Muscle layer of duodenum (tissue), 2 donors: ENCODE results near the gene PDRG1.
A peak's percentile ranks its signal among the peaks of the same experiment; 100 is the strongest.

Source experiments
- H3K27ac ChIP-seq: one replicate; pipeline ENCODE4 v1.7.0; 2013; ENCODE audit warnings: mild to moderate bottlenecking, low read length
- H3K27me3 ChIP-seq: one replicate; pipeline ENCODE4 v1.7.0; 2013; ENCODE audit warnings: low read depth, mild to moderate bottlenecking, control low read depth, low read length
- H3K36me3 ChIP-seq, 2 donors: one replicate each; pipeline ENCODE4 v1.7.0; 2013; ENCODE audit warnings: low read length in 2 of 2, control low read depth in 1 of 2, mild to moderate bottlenecking in 1 of 2; ENCODE audit not compliant: insufficient read depth in 2 of 2, control insufficient read depth in 1 of 2
- H3K4me1 ChIP-seq, 2 donors: one replicate each; pipeline ENCODE4 v1.7.0; 2013; ENCODE audit warnings: low read length in 2 of 2, mild to moderate bottlenecking in 2 of 2, control low read depth in 1 of 2, moderate library complexity in 1 of 2; ENCODE audit not compliant: insufficient read depth in 2 of 2, control insufficient read depth in 1 of 2
- H3K4me3 ChIP-seq, 2 donors: one replicate each; pipeline ENCODE4 v1.7.0; 2013; ENCODE audit warnings: low read length in 2 of 2, low read depth in 1 of 2, mild to moderate bottlenecking in 1 of 2
- H3K9me3 ChIP-seq, 2 donors: one replicate each; pipeline ENCODE4 v1.7.0; 2013; ENCODE audit warnings: low read length in 2 of 2, control low read depth in 1 of 2, mild to moderate bottlenecking in 1 of 2; ENCODE audit not compliant: control insufficient read depth in 1 of 2
- donor health status: healthy.

PDRG1 gene

GRCh38 chr20:31951530-31952453, at the start of gene PDRG1:
TSS of gene PDRG1 (minus strand) at chr20:31952046. CDS start at chr20:31951961, 85 bp downstream.
- peak within 1 kb of the TSS; percentile 90 to 97 for H3K4me3 ChIP-seq
- peak within 1 kb of the TSS; percentile 49 for H3K27ac ChIP-seq
- no peaks in the 10 kb centered on the region for H3K27me3 ChIP-seq
- peaks cover 13 to 18% of the 10 kb centered on the region in 2 donors for H3K4me1 ChIP-seq
- H3K9me3 ChIP-seq = no peaks in the 10 kb centered on the region
- peaks cover 23 to 28% of the 10 kb centered on the region in 2 donors for H3K36me3 ChIP-seq

- Histone ChIP-seq H3K27ac (no peak overlapping the region), H3K4me1 (no peaks in the 10 kb centered on the region), H3K36me3 (no peaks in the 10 kb centered on the region), H3K27me3 (peaks cover 4% of the 10 kb centered on the region), H3K9me3 (no peaks in the 10 kb centered on the region), H3K4me3 (no peak overlapping the region)
Measured at GRCh38 chr20:31998246-31998645, 46.4 kb upstream of the PDRG1 start.

GRCh38 chr20:31996996-31997395, 45.1 kb upstream of the PDRG1 start:
- peaks cover 5% of the 10 kb centered on the region for H3K27me3 ChIP-seq
- H3K4me1 ChIP-seq = no peaks in the 10 kb centered on the region
- no peaks in the 10 kb centered on the region for H3K36me3 ChIP-seq
- H3K27ac ChIP-seq = no peak overlapping the region
- H3K4me3 ChIP-seq = no peak overlapping the region
- H3K9me3 ChIP-seq = no peaks in the 10 kb centered on the region

- H3K4me3 ChIP-seq = no peak overlapping the region
- H3K27ac ChIP-seq = no peak overlapping the region
- no peaks in the 10 kb centered on the region for H3K9me3 ChIP-seq
- no peaks in the 10 kb centered on the region for H3K36me3 ChIP-seq
- H3K4me1 ChIP-seq = no peaks in the 10 kb centered on the region
- H3K27me3 ChIP-seq = peaks cover 5% of the 10 kb centered on the region
Measured at GRCh38 chr20:31992086-31992485, 40.2 kb upstream of the PDRG1 start.

- Histone ChIP-seq H3K27me3 (peaks cover 5% of the 10 kb centered on the region), H3K36me3 (no peaks in the 10 kb centered on the region), H3K4me1 (no peaks in the 10 kb centered on the region), H3K27ac (no peak overlapping the region), H3K4me3 (no peak overlapping the region), H3K9me3 (no peaks in the 10 kb centered on the region)
Measured at GRCh38 chr20:31991339-31991705, 39.5 kb upstream of the PDRG1 start.

GRCh38 chr20:31990641-31991338, 38.9 kb upstream of the PDRG1 start:
- Histone ChIP-seq H3K4me3 (no peak overlapping the region), H3K27me3 (peaks cover 5% of the 10 kb centered on the region), H3K36me3 (no peaks in the 10 kb centered on the region), H3K27ac (no peak overlapping the region), H3K4me1 (no peaks in the 10 kb centered on the region), H3K9me3 (no peaks in the 10 kb centered on the region)

DNA sequence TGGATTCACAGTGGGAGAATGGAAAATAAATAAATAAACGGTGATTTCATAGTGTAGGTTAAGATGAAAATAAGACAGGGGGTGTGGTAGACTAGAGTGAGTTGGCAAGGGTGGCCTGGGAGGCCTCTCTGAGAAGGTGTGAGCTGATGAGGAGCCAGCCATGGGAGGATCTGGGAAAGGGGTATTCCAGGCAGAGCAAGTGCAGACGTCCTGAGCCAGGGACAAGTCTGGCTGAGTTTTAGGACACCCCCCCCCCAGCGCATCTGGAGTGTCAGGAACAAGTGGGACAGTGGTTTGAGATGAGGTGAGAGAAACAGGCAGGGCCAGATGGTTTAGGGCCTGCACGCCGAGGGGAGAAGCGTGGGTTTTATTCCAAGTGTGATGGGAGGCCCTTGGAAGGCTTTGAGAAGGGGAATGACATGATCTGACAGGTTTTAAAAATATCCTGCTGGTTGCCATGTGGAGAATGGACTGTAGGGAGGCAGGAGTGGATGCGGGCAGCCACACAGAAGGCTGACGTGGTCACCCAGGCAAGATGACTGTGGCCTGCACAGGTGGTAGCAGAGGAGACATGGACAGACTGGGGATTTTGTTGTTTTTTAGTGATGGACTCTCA, 37.3 kb upstream of the PDRG1 start:
- Histone ChIP-seq H3K9me3 (no peaks in the 10 kb centered on the region), H3K27me3 (peaks cover 5% of the 10 kb centered on the region), H3K4me1 (no peaks in the 10 kb centered on the region), H3K4me3 (no peak overlapping the region), H3K27ac (no peak overlapping the region), H3K36me3 (no peaks in the 10 kb centered on the region)

DNA sequence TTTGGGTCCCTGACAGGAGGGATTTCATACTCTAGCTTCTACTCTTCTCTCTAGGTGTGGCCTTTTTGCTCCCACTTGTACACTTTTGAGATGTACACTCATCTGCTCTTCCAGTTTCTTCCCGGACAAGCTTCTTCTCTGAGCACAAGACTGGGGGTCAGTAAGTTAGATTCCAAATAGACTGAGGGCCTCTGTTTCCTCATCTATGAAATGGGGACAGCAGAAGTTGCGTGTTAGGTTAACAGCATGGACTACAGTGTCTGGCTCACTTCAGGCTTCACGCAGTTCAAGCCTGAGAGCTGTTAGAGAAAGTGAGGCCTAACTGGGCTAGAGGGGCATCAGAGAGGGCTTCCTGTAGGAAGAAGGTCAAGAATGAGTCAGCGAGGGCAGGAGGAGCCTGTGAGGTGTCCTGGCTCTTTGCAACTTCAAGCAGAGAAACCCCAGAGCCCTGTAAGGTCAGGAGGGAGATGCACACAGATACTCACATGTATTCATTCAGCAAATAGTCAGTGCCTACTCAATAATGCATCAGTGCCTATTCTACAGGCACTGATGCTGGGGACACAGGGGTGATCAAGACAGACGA, 36.7 kb upstream of the PDRG1 start:
- Histone ChIP-seq H3K36me3 (no peaks in the 10 kb centered on the region), H3K27ac (no peak overlapping the region), H3K4me1 (no peaks in the 10 kb centered on the region), H3K4me3 (no peak overlapping the region), H3K9me3 (no peaks in the 10 kb centered on the region), H3K27me3 (peaks cover 4% of the 10 kb centered on the region)

GRCh38 chr20:31987744-31988143, 35.9 kb upstream of the PDRG1 start:
- H3K4me3 ChIP-seq = no peak overlapping the region
- H3K27me3 ChIP-seq = no peaks in the 10 kb centered on the region
- H3K27ac ChIP-seq = no peak overlapping the region
- no peaks in the 10 kb centered on the region for H3K4me1 ChIP-seq
- H3K36me3 ChIP-seq = no peaks in the 10 kb centered on the region
- H3K9me3 ChIP-seq = no peaks in the 10 kb centered on the region

DNA sequence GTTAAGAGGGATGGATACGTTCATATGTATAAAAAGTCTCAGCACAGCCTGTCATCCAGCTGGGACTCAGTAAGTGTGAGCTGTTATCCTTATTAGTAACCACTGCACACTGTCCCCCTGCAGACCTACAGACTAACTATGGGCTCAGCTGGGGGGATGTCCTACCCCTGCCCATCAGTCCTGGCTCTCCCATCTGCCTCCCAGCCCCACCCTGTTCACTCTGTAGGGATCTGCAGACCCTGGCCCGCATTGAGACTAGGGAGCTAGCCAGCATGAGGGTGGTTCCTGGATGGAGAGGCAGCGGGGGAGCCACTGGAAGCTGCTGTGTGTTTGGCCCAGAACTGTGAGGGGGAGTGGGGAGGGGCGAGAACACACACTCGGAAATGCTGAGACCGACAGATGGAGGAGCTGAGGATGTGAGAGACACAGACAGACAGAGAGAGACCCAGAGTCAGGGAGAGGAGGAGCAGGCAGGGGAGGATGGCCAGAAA, 33.2 kb upstream of the PDRG1 start:
- Histone ChIP-seq H3K36me3 (no peaks in the 10 kb centered on the region), H3K27me3 (no peaks in the 10 kb centered on the region), H3K4me3 (no peak overlapping the region), H3K4me1 (no peaks in the 10 kb centered on the region), H3K9me3 (no peaks in the 10 kb centered on the region), H3K27ac (no peak overlapping the region)

DNA sequence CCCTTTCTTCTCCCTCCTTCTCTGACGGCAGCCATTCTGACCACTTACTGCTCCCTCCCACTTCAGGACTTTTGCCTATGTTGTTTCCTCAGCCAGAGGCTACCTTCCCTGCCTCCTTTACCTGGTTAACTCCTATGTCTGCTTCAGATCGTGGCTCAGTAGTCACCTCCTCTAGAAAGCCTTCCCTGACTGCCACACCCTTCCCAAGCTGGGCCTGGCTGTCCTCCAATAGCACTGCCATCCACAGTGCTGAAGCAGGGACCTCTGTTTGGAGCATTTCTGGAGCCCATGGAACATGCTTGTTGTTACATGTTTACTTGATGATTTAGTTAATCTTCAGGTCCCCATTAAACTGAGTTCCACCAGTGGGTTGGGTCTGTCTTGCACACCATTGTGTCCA, 29.9 kb upstream of the PDRG1 start:
- H3K4me3 ChIP-seq = no peak overlapping the region
- no peaks in the 10 kb centered on the region for H3K9me3 ChIP-seq
- no peaks in the 10 kb centered on the region for H3K36me3 ChIP-seq
- no peak overlapping the region for H3K27ac ChIP-seq
- no peaks in the 10 kb centered on the region for H3K27me3 ChIP-seq
- H3K4me1 ChIP-seq = no peaks in the 10 kb centered on the region
